ENCODE measurements around the gene GP2. TPM values are rescaled to one million over a fixed set of nuclear protein-coding genes. Genes with fewer than 3 reads are reported as not detected.

GP2 gene
- total and polyA plus RNA-seq, 2 donors (not counting 3 experiments of a cell fraction or from before 2014, with no cell fraction given) = not detected

- Histone ChIP-seq H3K4me3 (replicated peaks in 1 of 3; ENCODE audit: insufficient read depth in 1 of 3, low read depth in 1 of 3, low read length in 3 of 3) (no peak overlapping the region), H2AFZ (ENCODE audit: low read depth, low read length) (no peak overlapping the region), H3K9me1 (replicated peaks; ENCODE audit: control insufficient read depth, extremely low read depth, insufficient read depth, low read length) (no peaks in the 10 kb centered on the region), H3K27me3 (ENCODE audit: control insufficient read depth in 2 of 2, insufficient read depth in 2 of 2, low read length in 2 of 2) (no peaks in the 10 kb centered on the region), H3K4me1 (ENCODE audit: control insufficient read depth, extremely low read depth, insufficient read depth, low read length) (no peaks in the 10 kb centered on the region), H3K79me2 (ENCODE audit: control insufficient read depth, insufficient read depth, low read length) (no peaks in the 10 kb centered on the region), H3K9me3 (replicated peaks; ENCODE audit: control insufficient read depth, insufficient read depth, low read length) (no peaks in the 10 kb centered on the region), H3K36me3 (ENCODE audit: control insufficient read depth in 2 of 2, extremely low read depth in 1 of 2, insufficient read depth in 2 of 2, low read length in 2 of 2) (no peaks in the 10 kb centered on the region), H3K9ac (replicated peaks; ENCODE audit: extremely low read depth, insufficient read depth, low read length) (no peak overlapping the region), H3K4me2 (ENCODE audit: insufficient read depth, low read length) (no peak overlapping the region), H3K27ac (ENCODE audit: insufficient read depth, low read depth, low read length) (no peak overlapping the region), H4K20me1 (replicated peaks; ENCODE audit: control insufficient read depth, extremely low read depth, insufficient read depth, low read length) (no peaks in the 10 kb centered on the region)
- dilution Hi-C loops (cut with MboI; ENCODE audit: extremely low pct_ligation_motif_present, low sequenced_read_pairs) = no loop called here
- FAIRE-seq (no peak), DNase-seq (ENCODE audit: low read depth, low spot score) (no peak)
- intact Hi-C loops (cut with micrococcal nuclease) = no loop called here
- ChIA-PET CTCF (no interaction called here), POLR2A (no interaction called here)
- BruUV-seq (replicated peaks) = no TSS peak
- no peak for TF ChIP-seq CTCF (IDR thresholded peaks at IDR 0.05; ENCODE audit: extremely low read depth in 1 of 2, insufficient read depth in 1 of 2, low read depth in 1 of 2, low read length in 2 of 2)
- no peak for TF ChIP-seq POLR2AphosphoS5 (IDR thresholded peaks at IDR 0.05; ENCODE audit: insufficient read depth, low read depth, low read length)
- no peak for TF ChIP-seq FOS (IDR thresholded peaks at IDR 0.05; ENCODE audit: borderline replicate concordance, insufficient read depth, low read length)
- no peak for TF ChIP-seq MAX (IDR thresholded peaks at IDR 0.05; ENCODE audit: insufficient read depth, insufficient read length)
- TF ChIP-seq GATA2 (IDR thresholded peaks at IDR 0.05; ENCODE audit: insufficient read depth, insufficient read length, low read depth, low read length) = no peak
Measured at GRCh38 chr16:20285993-20286499, 41.3 kb downstream of the GP2 start.

GRCh38 chr16:20280259-20280658, 47.1 kb downstream of the GP2 start:
- CTCF ChIA-PET = interaction anchor here (0.6 to 1.4 kb wide), 2 partner anchors 20 to 380 kb away, joined by 3 read pairs; no protein-coding TSS in a partner anchor

More at GRCh38 chr16:20280259-20280658, 47.1 kb downstream of the GP2 start:
- Histone ChIP-seq H3K79me2 (ENCODE audit: control insufficient read depth, insufficient read depth, low read length) (no peaks in the 10 kb centered on the region), H3K9me3 (replicated peaks; ENCODE audit: control insufficient read depth, insufficient read depth, low read length) (no peaks in the 10 kb centered on the region), H3K27me3 (ENCODE audit: control insufficient read depth in 2 of 2, insufficient read depth in 2 of 2, low read length in 2 of 2) (no peaks in the 10 kb centered on the region), H3K27ac (ENCODE audit: insufficient read depth, low read depth, low read length) (no peak overlapping the region), H3K9ac (replicated peaks; ENCODE audit: extremely low read depth, insufficient read depth, low read length) (no peak overlapping the region), H3K4me2 (ENCODE audit: insufficient read depth, low read length) (no peak overlapping the region), H3K36me3 (ENCODE audit: control insufficient read depth in 2 of 2, extremely low read depth in 1 of 2, insufficient read depth in 2 of 2, low read length in 2 of 2) (no peaks in the 10 kb centered on the region), H3K4me3 (replicated peaks in 1 of 3; ENCODE audit: insufficient read depth in 1 of 3, low read depth in 1 of 3, low read length in 3 of 3) (no peak overlapping the region), H2AFZ (ENCODE audit: low read depth, low read length) (no peak overlapping the region), H4K20me1 (replicated peaks; ENCODE audit: control insufficient read depth, extremely low read depth, insufficient read depth, low read length) (no peaks in the 10 kb centered on the region), H3K4me1 (ENCODE audit: control insufficient read depth, extremely low read depth, insufficient read depth, low read length) (no peaks in the 10 kb centered on the region), H3K9me1 (replicated peaks; ENCODE audit: control insufficient read depth, extremely low read depth, insufficient read depth, low read length) (no peaks in the 10 kb centered on the region)
- no TSS peak for BruUV-seq (replicated peaks)
- TF ChIP-seq MYC (IDR thresholded peaks at IDR 0.05; ENCODE audit: low read depth, low read length) = no peak
- no peak for TF ChIP-seq MAX (IDR thresholded peaks at IDR 0.05; ENCODE audit: insufficient read depth, insufficient read length)
- no peak for TF ChIP-seq JUN (IDR thresholded peaks at IDR 0.05; ENCODE audit: borderline replicate concordance, insufficient read depth, insufficient read length, low read depth)
- no peak for TF ChIP-seq GATA2 (IDR thresholded peaks at IDR 0.05; ENCODE audit: insufficient read depth, insufficient read length, low read depth, low read length)
- TF ChIP-seq POLR2A (IDR thresholded peaks at IDR 0.05; ENCODE audit: low read depth, low read length) = no peak
- TF ChIP-seq CTCF (IDR thresholded peaks at IDR 0.05; ENCODE audit: extremely low read depth in 1 of 2, insufficient read depth in 1 of 2, low read depth in 1 of 2, low read length in 2 of 2) = no peak
- TF ChIP-seq EZH2 (IDR thresholded peaks at IDR 0.05; ENCODE audit: borderline replicate concordance, low read depth, low read length, severe bottlenecking) = no peak
- TF ChIP-seq FOS (IDR thresholded peaks at IDR 0.05; ENCODE audit: borderline replicate concordance, insufficient read depth, low read length) = no peak
- no peak for TF ChIP-seq POLR2AphosphoS5 (IDR thresholded peaks at IDR 0.05; ENCODE audit: insufficient read depth, low read depth, low read length)
- FAIRE-seq (no peak), DNase-seq (ENCODE audit: low read depth, low spot score) (no peak)
- dilution Hi-C loops (cut with MboI; ENCODE audit: extremely low pct_ligation_motif_present, low sequenced_read_pairs) (no loop called here), intact Hi-C loops (cut with micrococcal nuclease) (no loop called here)
- POLR2A ChIA-PET = no interaction called here

Measured in endothelial cell of umbilical vein (primary cell).